HepG2 (cell line): ENCODE results near the gene NCOA6.

Experiments used
- BHLHE40 ChIP-seq: IDR thresholded peaks from 2 replicates; pipeline ENCODE4 v1.6.1; 2011; ENCODE audit warnings: low read length, improper control_type of control experiment
- CTCF ChIP-seq: sonication (generic); formaldehyde crosslinking; IDR thresholded peaks from 2 replicates; pipeline ENCODE4 v1.5.0; 2020; ENCODE audit warnings: mild to moderate bottlenecking, missing genetic modification reagents, moderate library complexity
- EZH2 ChIP-seq: conservative IDR thresholded peaks from 2 replicates; pipeline ENCODE4 v1.6.1; 2012; ENCODE audit warnings: mild to moderate bottlenecking, low read depth, low read length, moderate library complexity
- GATAD2A ChIP-seq: IDR thresholded peaks from 2 replicates; pipeline ENCODE4 v1.6.1; 2016
- KDM1A ChIP-seq: IDR thresholded peaks from 2 replicates; pipeline ENCODE4 v1.6.1; 2016; ENCODE audit warnings: missing compliant biosample characterization
- KDM5A ChIP-seq: fragments of 200-600 bp; sonication (generic); IDR thresholded peaks from 2 replicates; pipeline ENCODE4 v1.7.0; 2018; ENCODE audit warnings: antibody characterized with exemption, mild to moderate bottlenecking, low read length, borderline replicate concordance
- SRF ChIP-seq: IDR thresholded peaks from 2 replicates; pipeline ENCODE4 v1.6.1; 2011; ENCODE audit warnings: mild to moderate bottlenecking, low read depth, low read length, moderate library complexity
- ZSCAN30 ChIP-seq: sonication (generic); formaldehyde crosslinking; IDR thresholded peaks from 2 replicates; pipeline ENCODE4 v1.5.0; 2020; ENCODE audit warnings: mild to moderate bottlenecking, missing genetic modification reagents

- TF ChIP-seq ZSCAN30 (CRISPR knock-in tag) (no peak), CTCF (CRISPR knock-in tag) (no peak), GATAD2A (CRISPR knock-in tag) (no peak), KDM5A (no peak), BHLHE40 (no peak), EZH2 (no peak), KDM1A (no peak), SRF (no peak)
These were observed 16.7 kb upstream of the NCOA6 start for GRCh38 chr20:34842143-34842542.
